HG03432 (cell line): Measurements from ENCODE around the gene MAPK8.

Experiments used
- ATAC-seq: cut with Tn5 transposase; IDR thresholded peaks from one replicate; pipeline ENCODE4 v1.9.1; 2021; ENCODE audit warnings: mild to moderate bottlenecking, moderate library complexity; ENCODE audit not compliant: unreplicated experiment

The MAPK8 gene

DNA sequence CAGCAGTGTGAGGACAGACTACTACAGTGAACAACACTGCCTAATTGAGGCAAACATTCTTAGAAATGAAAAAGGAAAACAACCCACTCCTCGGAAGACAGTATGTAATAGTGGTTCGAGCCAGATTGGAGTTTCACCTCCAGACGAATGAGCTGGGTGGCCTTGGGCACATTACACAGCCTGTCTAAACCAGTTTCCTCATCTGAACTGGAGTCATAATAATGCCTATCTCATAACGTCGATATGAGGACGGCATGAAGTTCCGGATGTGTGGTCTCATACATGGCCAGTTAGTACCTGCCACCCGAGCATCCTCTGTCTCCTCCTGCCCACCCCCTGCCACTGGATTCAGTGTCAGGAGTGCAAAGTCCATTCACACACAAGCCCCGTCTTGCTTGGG, 16.2 kb upstream of the MAPK8 start:
- no peak for ATAC-seq

DNA sequence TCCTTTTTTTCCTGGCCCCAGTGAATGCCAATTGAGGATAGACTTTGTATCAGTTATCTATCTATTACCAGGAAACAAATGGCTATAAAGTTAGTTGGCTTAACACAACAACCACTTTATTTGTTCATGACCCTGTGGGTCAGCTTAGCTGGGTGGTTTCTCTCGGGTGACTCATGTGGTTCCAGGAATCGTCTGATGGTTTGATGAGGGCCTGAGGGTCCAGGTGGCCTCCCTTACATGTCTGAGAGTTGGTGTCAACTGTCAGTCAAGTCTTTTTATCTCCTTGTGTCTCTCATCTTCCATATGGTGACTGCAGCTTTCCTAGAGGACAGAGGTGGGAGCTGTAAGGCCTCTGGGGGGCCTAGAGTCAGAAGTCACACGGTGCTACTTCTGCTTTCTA, 15.3 kb upstream of the MAPK8 start:
- no peak for ATAC-seq

- ATAC-seq: no peak
Observed at GRCh38 chr10:48292616-48293015, 13.9 kb upstream of the MAPK8 start.

DNA sequence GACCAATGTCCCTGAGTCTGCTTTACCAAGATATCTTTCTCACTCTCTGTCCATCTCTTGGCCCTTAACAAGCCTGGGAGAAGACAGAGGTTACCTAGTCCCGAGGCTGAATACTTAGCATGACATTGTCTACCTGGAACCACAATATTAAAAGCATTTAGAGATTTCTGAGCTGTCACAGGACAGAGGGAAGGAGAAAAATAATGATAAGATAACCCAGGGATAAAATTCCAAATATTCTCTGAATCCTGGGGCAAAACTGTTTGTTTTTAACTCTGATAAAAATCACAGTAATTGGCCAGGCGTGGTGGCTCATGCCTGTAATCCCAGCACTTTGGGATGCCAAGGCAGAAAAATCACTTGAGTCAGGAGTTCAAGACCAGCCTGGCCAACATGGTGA, 12.0 kb upstream of the MAPK8 start:
- no peak for ATAC-seq

GRCh38 chr10:48296576-48297098, 9.8 kb upstream of the MAPK8 start:
- ATAC-seq: no peak

- ATAC-seq: no peak
Observed at GRCh38 chr10:48299066-48299465, 7.4 kb upstream of the MAPK8 start.

DNA sequence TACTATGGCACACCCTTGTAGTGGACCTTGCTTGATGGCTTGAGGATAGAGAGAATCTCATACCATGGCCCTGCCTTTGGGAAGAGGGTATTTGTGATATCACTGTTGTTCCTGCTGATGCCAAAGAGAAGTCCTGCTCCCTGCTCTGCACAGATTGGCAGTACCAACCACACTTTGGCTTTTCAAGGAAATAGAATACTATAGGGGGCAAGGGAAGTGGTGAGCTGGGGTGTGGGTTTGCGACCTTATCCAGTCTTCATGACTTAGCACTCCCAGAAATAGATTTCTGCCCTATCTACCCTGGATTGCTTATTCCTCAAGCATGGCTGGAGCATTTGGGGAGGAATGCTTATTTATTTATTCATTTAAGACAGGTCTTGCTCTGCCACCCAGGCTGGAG, 6.8 kb upstream of the MAPK8 start:
- no peak for ATAC-seq

DNA sequence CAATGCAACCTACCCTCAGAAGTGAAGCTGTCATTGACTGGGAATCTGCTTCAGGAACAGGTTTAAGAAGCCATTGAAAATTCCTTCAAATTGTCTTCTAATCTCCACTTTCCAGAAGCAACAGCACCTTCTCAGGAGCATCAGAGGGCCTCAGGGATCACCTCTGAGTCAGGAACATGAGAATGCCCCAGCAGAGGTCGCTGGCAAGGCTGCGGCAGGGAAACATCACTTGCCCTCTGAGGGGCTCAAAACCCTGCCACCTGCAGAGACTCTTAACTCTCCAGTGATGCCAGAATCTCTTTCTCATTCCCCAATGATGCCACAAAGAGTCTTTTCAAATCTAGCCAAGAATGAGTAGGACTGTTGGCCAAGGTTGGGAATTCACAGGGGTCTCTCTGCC, 5.9 kb upstream of the MAPK8 start:
- no peak for ATAC-seq

GRCh38 chr10:48302515-48303476, 3.7 kb upstream of the MAPK8 start:
- no peak for ATAC-seq

- ATAC-seq: no peak
Observed at GRCh38 chr10:48305905-48306264, 592 bp upstream of the MAPK8 start.

DNA sequence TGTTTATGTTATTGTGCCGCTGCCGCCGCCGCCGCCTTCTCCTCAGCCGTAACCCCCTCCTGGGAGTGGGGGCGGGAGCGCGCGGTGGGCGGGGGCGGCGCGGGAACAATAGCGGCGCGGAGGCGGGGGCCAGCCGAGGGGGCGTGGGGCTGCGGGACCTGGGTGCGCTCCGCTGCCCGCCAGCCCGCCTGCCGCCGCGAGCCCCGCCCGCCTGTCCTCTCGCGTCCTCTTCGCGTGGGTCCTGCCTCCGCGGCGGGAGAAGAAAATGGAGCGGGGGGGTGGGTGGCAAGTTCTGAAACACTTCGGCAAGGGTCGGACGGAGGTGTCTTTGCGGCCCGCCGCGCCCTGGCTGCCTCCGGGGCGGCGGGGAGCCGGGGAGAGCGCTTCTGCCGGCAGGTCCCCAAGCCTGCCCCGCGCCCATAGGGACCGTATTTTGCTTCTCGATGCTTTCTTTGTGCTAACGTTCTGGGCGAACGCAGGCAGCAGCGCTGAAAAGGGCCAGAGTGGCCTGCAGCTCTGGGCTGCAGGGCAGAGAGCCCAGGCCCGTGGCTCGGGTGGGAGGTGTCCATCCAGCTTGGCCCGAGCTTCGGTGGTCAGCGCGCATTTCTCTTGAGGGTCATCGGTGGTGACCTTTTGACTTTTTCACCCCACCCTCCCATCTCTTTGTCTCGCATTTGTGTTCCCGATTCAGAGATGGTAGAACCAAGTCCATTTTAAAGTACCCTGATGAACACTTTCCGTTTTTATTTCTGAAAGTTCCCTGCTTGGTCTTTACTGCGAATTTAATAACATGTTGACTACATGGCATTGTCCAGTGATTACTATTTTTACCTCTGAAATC, 613 bp downstream of the MAPK8 start:
- peak; percentile 44 for ATAC-seq

DNA sequence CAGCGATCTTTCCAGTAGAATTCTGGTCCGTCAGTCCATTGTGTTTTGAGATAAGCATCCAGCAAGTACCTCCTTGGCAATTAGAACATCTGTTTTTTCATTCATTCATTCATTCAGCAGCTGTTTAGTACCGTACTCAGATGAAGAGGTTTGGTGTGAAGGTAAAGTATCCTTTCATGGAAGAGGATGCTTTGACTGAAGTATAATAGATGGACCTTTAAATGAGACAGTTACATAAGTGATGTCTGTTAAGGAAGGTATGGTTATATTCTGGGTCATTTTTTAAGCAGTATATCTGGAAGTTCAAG, 1.2 kb downstream of the MAPK8 start:
- no peak for ATAC-seq

GRCh38 chr10:48309711-48310226, 3.3 kb downstream of the MAPK8 start:
- ATAC-seq: no peak

DNA sequence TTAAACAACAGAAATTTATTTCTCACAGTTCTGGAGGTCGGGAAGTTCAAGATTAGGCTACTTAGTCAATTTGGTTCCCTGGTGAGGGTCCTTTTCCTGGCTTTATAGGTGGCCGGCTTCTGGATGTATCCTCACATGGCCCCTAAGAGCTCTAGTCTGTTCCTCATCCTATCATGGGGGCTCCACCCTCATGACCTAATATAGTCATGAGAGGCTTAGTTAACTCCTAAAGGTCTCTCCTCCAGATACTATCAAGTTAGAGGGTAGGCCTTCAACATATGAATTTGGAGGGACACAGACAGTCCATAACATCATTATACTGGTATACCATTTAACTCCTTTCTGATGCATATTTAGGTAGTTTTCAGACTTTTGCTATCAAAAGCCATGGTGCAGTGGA, 7.6 kb downstream of the MAPK8 start:
- ATAC-seq: no peak

DNA sequence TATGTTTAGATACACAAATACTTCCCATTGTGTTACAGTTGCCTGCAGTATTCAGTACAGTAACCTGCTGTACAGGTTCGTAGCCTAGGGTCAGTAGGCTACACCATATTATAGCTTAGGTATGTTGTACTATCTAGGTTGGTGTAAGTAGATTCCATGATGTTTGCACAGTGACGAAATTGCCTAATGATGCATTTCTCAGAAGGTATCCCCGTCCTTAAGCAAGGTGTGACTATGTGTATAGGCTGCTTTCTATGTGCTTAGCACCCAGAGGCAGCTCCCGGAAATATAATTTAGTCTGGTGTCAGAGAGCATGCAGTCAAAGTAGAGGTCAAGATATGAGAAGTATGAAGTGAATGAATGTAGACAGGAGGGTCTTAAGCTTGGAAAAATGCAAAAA, 9.8 kb downstream of the MAPK8 start:
- ATAC-seq: no peak

- ATAC-seq: no peak
Observed at GRCh38 chr10:48317321-48317990, 11.0 kb downstream of the MAPK8 start.

- no peak for ATAC-seq
Observed at GRCh38 chr10:48322017-48322416, 15.5 kb downstream of the MAPK8 start.

DNA sequence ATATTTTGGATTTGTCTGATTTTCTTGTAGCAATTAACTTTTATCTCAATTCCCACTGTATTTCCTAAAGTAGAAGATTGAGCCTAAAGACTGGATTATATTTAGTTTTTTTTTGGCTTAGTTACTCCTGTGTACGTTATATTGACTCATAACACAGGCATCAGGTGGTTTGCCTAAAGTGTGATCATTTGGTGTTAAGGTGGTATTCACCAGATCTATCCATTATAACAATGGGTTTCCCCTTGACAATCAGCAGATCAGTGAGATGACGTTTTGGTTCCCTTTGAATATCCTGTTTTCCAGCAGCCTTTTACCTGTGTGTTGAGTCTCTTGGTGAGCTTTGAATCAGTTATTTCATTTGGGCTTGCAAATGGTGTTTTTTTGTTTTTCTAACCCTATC, 18.1 kb downstream of the MAPK8 start:
- ATAC-seq: no peak

DNA sequence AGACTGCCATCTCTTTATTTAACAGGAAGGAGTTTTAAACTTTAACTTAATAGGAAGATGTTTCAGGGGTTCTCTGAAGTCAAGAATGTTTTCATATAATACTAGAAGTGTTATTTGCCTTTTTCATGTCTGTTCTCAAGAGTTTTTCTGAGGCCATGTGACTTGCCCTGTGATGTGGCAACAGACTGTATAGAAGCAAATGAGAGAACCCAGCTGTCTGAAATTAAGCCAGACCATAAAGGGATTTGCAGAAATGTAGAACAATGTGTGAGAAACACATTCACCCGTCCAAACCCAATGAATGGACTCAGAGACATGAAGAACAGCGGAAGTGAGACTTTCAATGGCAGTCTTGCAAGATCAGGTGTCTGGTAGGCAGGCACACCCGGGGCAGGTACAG, 23.8 kb downstream of the MAPK8 start:
- no peak for ATAC-seq

GRCh38 chr10:48331436-48331835, 25.0 kb downstream of the MAPK8 start:
- no peak for ATAC-seq

DNA sequence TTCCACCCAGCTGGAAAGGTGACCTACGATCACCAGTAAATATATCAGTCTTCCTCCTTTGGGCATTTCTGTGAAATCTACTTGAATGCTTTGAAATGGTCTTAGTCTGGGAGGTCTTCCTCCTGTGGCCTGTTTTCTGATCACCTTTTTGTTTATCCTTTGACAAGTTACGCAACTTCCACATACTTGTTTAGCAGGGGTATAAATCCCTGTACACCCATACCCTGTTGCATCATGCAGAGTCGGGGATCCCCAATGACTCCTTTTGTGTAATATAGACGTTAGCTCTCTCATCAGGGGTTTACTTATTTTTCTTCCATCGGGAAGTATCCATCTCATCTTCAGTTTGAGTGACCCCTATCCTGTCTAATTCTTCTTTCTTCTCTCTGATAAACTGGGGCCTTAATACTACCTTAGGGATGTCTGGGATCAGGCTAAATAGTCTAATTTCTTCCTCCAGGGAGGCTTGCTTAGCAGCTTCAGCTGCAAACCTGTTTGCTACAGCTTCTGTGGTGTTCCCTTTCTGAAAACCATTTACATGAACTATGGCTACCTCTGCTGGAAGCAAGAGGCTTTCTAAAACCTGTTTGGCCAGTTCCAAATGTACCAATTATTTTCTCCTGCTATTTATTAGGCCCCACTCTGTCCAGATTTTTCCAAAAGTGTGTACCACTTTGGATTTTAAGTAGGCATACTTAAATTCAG, 25.8 kb downstream of the MAPK8 start:
- no peak for ATAC-seq
